ENCODE measurements around the gene NISCH. TPM values are rescaled to one million over a fixed set of nuclear protein-coding genes. Genes with fewer than 3 reads are reported as not detected.

Gene NISCH
- polyA plus RNA-seq, 1 experiment, result 71.0 TPM

- Histone ChIP-seq H3K9me3 (ENCODE audit: control insufficient read depth, insufficient read depth, low read length) (no peaks in the 10 kb centered on the region), H3K27me3 (ENCODE audit: control insufficient read depth, insufficient read depth, low read length) (peaks cover 14% of the 10 kb centered on the region), H3K4me3 (ENCODE audit: low read depth, low read length) (no peak overlapping the region), H3K27ac (ENCODE audit: low read depth, low read length) (no peak overlapping the region)
- no peak for DNase-seq (ENCODE audit: low read depth, low spot score)
- no peak for TF ChIP-seq CTCF (IDR thresholded peaks at IDR 0.05; ENCODE audit: low read depth, low read length)
- ChIA-PET POLR2A (interaction anchor here (0.6 kb wide), 1 partner anchor 193 kb away, joined by 6 read pairs; no protein-coding TSS in a partner anchor), CTCF (interaction anchor here (0.5 to 14.6 kb wide), 11 partner anchors 8 to 226 kb away, joined by 3 to 359 read pairs (median 9); partner anchors contain the start of genes SEMA3G and TNNC1)
These were observed 26.4 kb upstream of the NISCH start for GRCh38 chr3:52429031-52429430.

- ChIA-PET CTCF (interaction anchor here (2.6 to 14.6 kb wide), 3 partner anchors 10 to 17 kb away, joined by 12 to 359 read pairs (median 31); partner anchors contain the start of gene SEMA3G), POLR2A (no interaction called here)
- Histone ChIP-seq H3K4me3 (ENCODE audit: low read depth, low read length) (no peak overlapping the region), H3K9me3 (ENCODE audit: control insufficient read depth, insufficient read depth, low read length) (no peaks in the 10 kb centered on the region), H3K27me3 (ENCODE audit: control insufficient read depth, insufficient read depth, low read length) (peaks cover 19% of the 10 kb centered on the region), H3K27ac (ENCODE audit: low read depth, low read length) (no peak overlapping the region)
- DNase-seq (ENCODE audit: low read depth, low spot score), result no peak
- no peak for TF ChIP-seq CTCF (IDR thresholded peaks at IDR 0.05; ENCODE audit: low read depth, low read length)
These were observed 25.5 kb upstream of the NISCH start for GRCh38 chr3:52429779-52430415.

GRCh38 chr3:52430416-52430810, 25.0 kb upstream of the NISCH start:
- no peak overlapping the region for H3K4me3 ChIP-seq (ENCODE audit: low read depth, low read length)
- no peaks in the 10 kb centered on the region for H3K9me3 ChIP-seq (ENCODE audit: control insufficient read depth, insufficient read depth, low read length)
- no peak for DNase-seq (ENCODE audit: low read depth, low spot score)
- TF ChIP-seq CTCF (IDR thresholded peaks at IDR 0.05; ENCODE audit: low read depth, low read length), result no peak
- POLR2A ChIA-PET, result no interaction called here
- H3K27ac ChIP-seq (ENCODE audit: low read depth, low read length), result no peak overlapping the region
- CTCF ChIA-PET, result interaction anchor here (14.6 kb wide), 1 partner anchor 16 kb away, joined by 359 read pairs; the partner anchor contains the start of gene SEMA3G
- H3K27me3 ChIP-seq (ENCODE audit: control insufficient read depth, insufficient read depth, low read length), result peaks cover 19% of the 10 kb centered on the region

GRCh38 chr3:52431459-52432223, 23.8 kb upstream of the NISCH start:
- no peak overlapping the region for H3K27ac ChIP-seq (ENCODE audit: low read depth, low read length)
- DNase-seq (ENCODE audit: low read depth, low spot score), result no peak
- CTCF ChIA-PET, result interaction anchor here (1.6 to 14.6 kb wide), 2 partner anchors 15 to 20 kb away, joined by 6 to 359 read pairs; partner anchors contain the start of gene SEMA3G
- no peak for TF ChIP-seq CTCF (IDR thresholded peaks at IDR 0.05; ENCODE audit: low read depth, low read length)
- no peak overlapping the region for H3K4me3 ChIP-seq (ENCODE audit: low read depth, low read length)
- H3K27me3 ChIP-seq (ENCODE audit: control insufficient read depth, insufficient read depth, low read length), result peaks cover 19% of the 10 kb centered on the region
- POLR2A ChIA-PET, result no interaction called here
- H3K9me3 ChIP-seq (ENCODE audit: control insufficient read depth, insufficient read depth, low read length), result no peaks in the 10 kb centered on the region

- DNase-seq (ENCODE audit: low read depth, low spot score), result no peak
- ChIA-PET CTCF (interaction anchor here (0.9 to 14.6 kb wide), 3 partner anchors 15 to 93 kb away, joined by 3 to 359 read pairs (median 6); partner anchors contain the start of gene SEMA3G), POLR2A (no interaction called here)
- H3K4me3 ChIP-seq (ENCODE audit: low read depth, low read length), result no peak overlapping the region
- H3K27ac ChIP-seq (ENCODE audit: low read depth, low read length), result no peak overlapping the region
- no peak for TF ChIP-seq CTCF (IDR thresholded peaks at IDR 0.05; ENCODE audit: low read depth, low read length)
- peaks cover 19% of the 10 kb centered on the region for H3K27me3 ChIP-seq (ENCODE audit: control insufficient read depth, insufficient read depth, low read length)
- no peaks in the 10 kb centered on the region for H3K9me3 ChIP-seq (ENCODE audit: control insufficient read depth, insufficient read depth, low read length)
These were observed 23.2 kb upstream of the NISCH start for GRCh38 chr3:52432225-52432624.
